Cerebellar nuclear complex (tissue), 1 donor: ENCODE results near the gene AK4.
"Not testable (repeated sequence)": the region's sequence is repeated elsewhere in the genome, so short reads cannot be mapped to it uniquely, and the experiment has no call there.

ENCODE experiments used
- DNase-seq, 2 experiments: peaks; one replicate each; lab custom pipeline; 2025; lab: John Stamatoyannopoulos, UW

Gene AK4

GRCh38 chr1:65148178-65148547 lies at the start of gene AK4:
Gene AK4, plus strand, starts transcription at chr1:65148203. Its CDS starts 205 bp downstream, at chr1:65148408.
- DNase-seq = not testable (repeated sequence)

- DNase-seq = no peak
Observed at GRCh38 chr1:65103807-65104206, 44.2 kb upstream of the AK4 start.

GRCh38 chr1:65104854-65105534 lies 43.0 kb upstream of the AK4 start:
- no peak for DNase-seq

GRCh38 chr1:65105596-65105995 lies 42.4 kb upstream of the AK4 start:
- no peak for DNase-seq

- no peak for DNase-seq
Observed at GRCh38 chr1:65108025-65108642, 39.9 kb upstream of the AK4 start.

GRCh38 chr1:65109487-65109886 lies 38.5 kb upstream of the AK4 start:
- no peak for DNase-seq

GRCh38 chr1:65112811-65113210 lies 35.2 kb upstream of the AK4 start:
- DNase-seq = no peak

- no peak for DNase-seq
Observed at GRCh38 chr1:65113298-65113697, 34.7 kb upstream of the AK4 start.

GRCh38 chr1:65114322-65114721 lies 33.7 kb upstream of the AK4 start:
- no peak for DNase-seq

- DNase-seq = no peak
Observed at GRCh38 chr1:65119951-65120350, 28.1 kb upstream of the AK4 start.

- DNase-seq = not testable (repeated sequence)
Observed at GRCh38 chr1:65129104-65129503, 18.9 kb upstream of the AK4 start.

- DNase-seq = no peak
Observed at GRCh38 chr1:65138524-65138923, 9.5 kb upstream of the AK4 start.

GRCh38 chr1:65139793-65140192 lies 8.2 kb upstream of the AK4 start:
- not testable (repeated sequence) for DNase-seq

GRCh38 chr1:65141394-65141793 lies 6.6 kb upstream of the AK4 start:
- DNase-seq = no peak

- no peak for DNase-seq
Observed at GRCh38 chr1:65141918-65142317, 6.1 kb upstream of the AK4 start.

GRCh38 chr1:65143112-65143658 lies 4.8 kb upstream of the AK4 start:
- not testable (repeated sequence) for DNase-seq

- no peak for DNase-seq
Observed at GRCh38 chr1:65146908-65147423, 1.0 kb upstream of the AK4 start.

- no peak for DNase-seq
Observed at GRCh38 chr1:65147424-65148177, 402 bp upstream of the AK4 start.

- no peak for DNase-seq
Observed at GRCh38 chr1:65148548-65149350, 746 bp downstream of the AK4 start.

- no peak for DNase-seq
Observed at GRCh38 chr1:65149351-65150107, 1.5 kb downstream of the AK4 start.

GRCh38 chr1:65150108-65150463 lies 2.1 kb downstream of the AK4 start:
- DNase-seq = no peak
